ENCODE results near the gene STAM2. TPM values are rescaled to one million over a fixed set of nuclear protein-coding genes. Genes with fewer than 3 reads are reported as not detected.

Gene STAM2
- total and polyA plus RNA-seq, 3 donors from 2014 or later: 35.7 to 47.6 (median 37.7) TPM

- no peaks in the 10 kb centered on the region for H3K36me3 ChIP-seq (ENCODE audit: low read depth, missing control alignments)
- 77 to 78% methylated on average over 6 of the region's 6 CpGs for WGBS, 2 donors
- no peak for DNase-seq
- H3K27ac ChIP-seq: no peak overlapping the region
- H3K4me1 ChIP-seq: peaks cover 10% of the 10 kb centered on the region
- no peak for TF ChIP-seq CTCF (IDR thresholded peaks at IDR 0.05)
- TF ChIP-seq POLR2A (IDR thresholded peaks at IDR 0.05): no peak
- H3K4me3 ChIP-seq: no peak overlapping the region
- H3K27me3 ChIP-seq: no peaks in the 10 kb centered on the region
- intact Hi-C loops (cut with DNase I; ENCODE audit: low total_unique reads): no loop called here
- H3K9me3 ChIP-seq: no peaks in the 10 kb centered on the region
Measured at GRCh38 chr2:152084076-152084475, 91.5 kb downstream of the STAM2 start.

GRCh38 chr2:152083202-152083875, 92.2 kb downstream of the STAM2 start:
- Histone ChIP-seq H3K4me3 (no peak overlapping the region), H3K36me3 (ENCODE audit: low read depth, missing control alignments) (no peaks in the 10 kb centered on the region), H3K27me3 (no peaks in the 10 kb centered on the region), H3K9me3 (no peaks in the 10 kb centered on the region), H3K27ac (no peak overlapping the region), H3K4me1 (peaks cover 10% of the 10 kb centered on the region)
- no peak for DNase-seq
- 78 to 85% methylated on average over 6 of the region's 6 CpGs for WGBS, 2 donors
- TF ChIP-seq CTCF (IDR thresholded peaks at IDR 0.05) (no peak), POLR2A (IDR thresholded peaks at IDR 0.05) (no peak)
- intact Hi-C loops (cut with DNase I; ENCODE audit: low total_unique reads): no loop called here

GRCh38 chr2:152078662-152079061, 96.9 kb downstream of the STAM2 start:
- no peaks in the 10 kb centered on the region for H3K9me3 ChIP-seq
- no peak for DNase-seq
- intact Hi-C loops (cut with DNase I; ENCODE audit: low total_unique reads): no loop called here
- 74 to 76% methylated on average over 2 of the region's 2 CpGs for WGBS, 2 donors
- H3K27ac ChIP-seq: no peak overlapping the region
- H3K4me1 ChIP-seq: peaks cover 14% of the 10 kb centered on the region
- H3K4me3 ChIP-seq: no peak overlapping the region
- H3K36me3 ChIP-seq (ENCODE audit: low read depth, missing control alignments): no peaks in the 10 kb centered on the region
- no peak for TF ChIP-seq POLR2A (IDR thresholded peaks at IDR 0.05)
- no peak for TF ChIP-seq CTCF (IDR thresholded peaks at IDR 0.05)
- no peaks in the 10 kb centered on the region for H3K27me3 ChIP-seq

- Histone ChIP-seq H3K36me3 (ENCODE audit: low read depth, missing control alignments) (no peaks in the 10 kb centered on the region), H3K27me3 (no peaks in the 10 kb centered on the region), H3K9me3 (no peaks in the 10 kb centered on the region), H3K27ac (no peak overlapping the region), H3K4me1 (peaks cover 11% of the 10 kb centered on the region), H3K4me3 (no peak overlapping the region)
- WGBS, 2 donors: 91 to 92% methylated on average over 9 of the region's 9 CpGs
- intact Hi-C loops (cut with DNase I; ENCODE audit: low total_unique reads): no loop called here
- TF ChIP-seq POLR2A (IDR thresholded peaks at IDR 0.05) (no peak), CTCF (IDR thresholded peaks at IDR 0.05) (no peak)
- DNase-seq: no peak
Measured at GRCh38 chr2:152078023-152078422, 97.5 kb downstream of the STAM2 start.

- H3K4me3 ChIP-seq: no peak overlapping the region
- WGBS, 2 donors: 22 to 55% methylated on average over 4 of the region's 4 CpGs
- no peaks in the 10 kb centered on the region for H3K27me3 ChIP-seq
Measured at GRCh38 chr2:152075461-152076050, 100.0 kb downstream of the STAM2 start.

More at GRCh38 chr2:152075461-152076050, 100.0 kb downstream of the STAM2 start:
- H3K9me3 ChIP-seq: no peaks in the 10 kb centered on the region
- intact Hi-C loops (cut with DNase I; ENCODE audit: low total_unique reads): no loop called here
- no peaks in the 10 kb centered on the region for H3K36me3 ChIP-seq (ENCODE audit: low read depth, missing control alignments)
- H3K4me1 ChIP-seq: peaks cover 8% of the 10 kb centered on the region
- H3K27ac ChIP-seq: no peak overlapping the region
- DNase-seq: no peak
- TF ChIP-seq POLR2A (IDR thresholded peaks at IDR 0.05): no peak
- TF ChIP-seq CTCF (IDR thresholded peaks at IDR 0.05): no peak
